HG02759 (cell line): Measurements from ENCODE around the gene SP2.
A peak's percentile ranks its signal among the peaks of the same experiment; 100 is the strongest.

Experiments used
- ATAC-seq: cut with Tn5 transposase; IDR thresholded peaks from one replicate; pipeline ENCODE4 v1.9.1; 2021; ENCODE audit warnings: mild to moderate bottlenecking, moderate library complexity; ENCODE audit not compliant: unreplicated experiment

Gene SP2

DNA sequence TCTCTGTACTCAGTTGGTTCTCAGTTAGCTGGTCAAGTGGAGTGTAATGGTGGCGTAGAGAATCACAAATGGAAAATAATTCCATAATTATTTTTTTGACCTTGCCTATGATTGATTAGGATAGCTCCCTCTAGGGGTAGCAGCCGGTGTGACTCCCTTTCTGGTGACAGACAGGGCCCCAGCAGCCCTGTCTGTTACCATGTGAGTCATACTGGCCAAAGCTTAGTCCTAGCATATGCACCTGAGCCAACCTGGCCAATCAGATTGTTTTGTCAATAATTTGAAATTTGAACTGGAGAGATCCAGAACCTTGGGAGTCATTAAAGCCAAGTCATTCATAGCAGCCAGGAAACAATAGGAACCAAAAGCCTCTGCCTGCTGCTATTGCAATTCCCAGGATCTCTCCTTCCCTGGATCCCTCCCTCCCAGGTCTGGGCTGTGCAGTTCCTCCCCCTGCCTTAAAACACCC is 50.9 kb downstream of the SP2 start:
- no peak for ATAC-seq

DNA sequence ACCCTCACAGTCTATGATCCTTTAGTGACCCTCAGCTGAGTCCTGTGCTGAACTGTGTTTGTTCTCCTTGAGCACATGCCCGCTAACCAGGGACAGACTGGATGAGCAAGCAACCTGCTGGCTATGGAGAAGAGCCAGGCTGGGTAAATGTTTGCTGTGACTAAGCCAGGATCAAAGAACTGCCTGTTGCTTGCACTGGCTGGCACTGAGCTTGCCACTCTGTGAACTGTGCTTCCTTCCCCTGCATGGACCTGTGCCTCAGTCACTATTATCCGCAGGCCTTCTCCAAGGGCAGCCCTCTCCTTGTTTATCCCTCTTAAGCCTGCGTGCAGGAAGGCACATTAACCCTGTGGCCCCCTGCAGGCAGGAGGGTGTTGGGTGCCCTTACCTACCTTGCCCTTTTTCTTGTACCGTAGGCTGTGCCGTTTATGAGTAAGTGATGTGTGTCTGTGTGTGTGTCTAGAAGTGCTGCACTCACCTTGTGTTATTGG is 52.7 kb downstream of the SP2 start:
- no peak for ATAC-seq

DNA sequence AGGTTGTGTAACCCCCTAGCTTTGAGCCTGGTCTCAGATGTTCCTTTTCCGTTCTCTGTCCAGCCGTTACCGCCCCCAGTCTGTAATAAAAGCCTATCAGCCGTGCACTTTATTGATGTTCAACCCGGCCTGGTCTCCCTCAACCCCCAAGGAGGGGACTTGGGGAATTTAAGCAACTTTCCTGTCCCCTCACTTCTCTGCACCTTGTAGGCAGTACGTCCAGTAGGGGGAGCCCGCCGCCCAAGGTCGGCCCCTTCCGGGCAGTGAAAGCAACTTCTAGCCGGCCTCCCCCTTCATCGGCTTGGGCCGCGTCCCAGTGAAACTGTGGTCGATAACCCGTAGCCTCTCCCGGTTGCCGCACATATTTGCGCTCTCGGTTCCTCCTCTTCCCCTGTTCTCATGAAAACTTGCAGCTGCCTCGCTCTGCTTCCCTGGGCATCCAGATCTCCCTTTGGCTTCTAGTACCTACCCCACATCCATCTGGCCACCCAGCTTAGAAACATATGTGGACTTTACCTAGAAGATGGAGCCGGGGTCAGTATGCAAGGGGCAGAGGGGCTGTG is 53.2 kb downstream of the SP2 start:
- ATAC-seq: peak; percentile 69

- ATAC-seq: peak; percentile 30
These were observed 53.9 kb downstream of the SP2 start for GRCh38 chr17:47949946-47950345.

DNA sequence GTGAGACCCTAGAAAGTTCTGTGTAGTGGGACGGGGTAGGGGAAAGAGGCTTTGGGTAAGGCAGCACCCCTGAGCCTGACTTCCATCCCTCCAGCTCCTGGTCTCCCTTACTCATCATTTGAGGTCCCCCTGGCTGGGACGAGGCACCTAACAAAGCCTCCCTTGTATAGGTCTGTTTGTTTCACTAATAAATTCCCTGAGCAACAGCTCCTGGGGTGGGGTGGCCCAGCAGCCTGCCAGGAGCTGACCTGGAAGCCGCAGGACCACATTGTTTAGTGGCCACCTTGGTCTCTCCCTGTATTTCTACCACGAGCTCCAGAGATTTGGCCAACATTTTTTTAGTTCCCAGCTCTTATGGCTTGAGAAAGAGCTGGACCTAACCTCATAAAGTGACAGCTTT is 54.4 kb downstream of the SP2 start:
- no peak for ATAC-seq

DNA sequence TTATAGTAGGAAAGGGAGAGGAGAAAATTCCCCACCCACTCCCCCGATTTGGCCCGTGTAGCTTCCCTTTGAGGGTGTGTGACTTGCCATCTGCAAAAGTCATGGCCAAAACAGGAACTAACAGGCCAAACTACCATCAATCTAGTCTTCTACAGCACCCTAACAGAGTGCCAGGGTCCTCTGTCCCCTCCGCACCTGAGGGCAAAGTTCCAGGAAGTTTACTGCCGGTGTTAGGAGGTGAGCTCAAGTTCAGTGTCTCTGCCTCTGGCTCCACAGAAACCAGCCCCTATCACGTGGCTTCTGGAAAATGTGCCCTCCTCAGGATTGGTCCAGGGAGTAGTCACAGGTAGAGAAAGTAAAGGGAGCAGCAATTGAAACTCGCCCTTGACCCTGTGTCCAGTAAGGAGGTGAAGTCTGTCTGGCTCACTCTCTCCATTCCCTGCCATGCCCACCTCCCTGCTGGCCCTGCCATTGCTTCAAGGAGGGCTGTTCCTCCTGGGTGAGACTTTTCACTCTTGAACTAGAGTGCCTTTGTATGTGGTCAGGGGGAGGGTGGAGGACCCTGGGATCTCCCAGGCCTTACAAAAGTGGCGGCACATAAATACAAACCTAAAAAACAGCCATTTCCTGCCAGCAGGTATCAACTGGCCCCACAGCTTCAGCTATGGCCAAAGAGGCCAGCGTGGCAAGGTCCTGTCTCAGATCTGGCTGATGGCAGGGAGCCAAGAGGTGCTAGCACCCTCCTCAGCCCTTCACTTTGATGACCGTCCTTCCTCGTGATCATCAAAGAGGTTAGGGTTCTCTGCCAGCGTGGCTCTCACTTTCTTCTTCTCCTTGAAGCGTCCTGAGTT is 56.4 kb downstream of the SP2 start:
- ATAC-seq: no peak

GRCh38 chr17:47953909-47954308 is 57.9 kb downstream of the SP2 start:
- ATAC-seq: no peak

DNA sequence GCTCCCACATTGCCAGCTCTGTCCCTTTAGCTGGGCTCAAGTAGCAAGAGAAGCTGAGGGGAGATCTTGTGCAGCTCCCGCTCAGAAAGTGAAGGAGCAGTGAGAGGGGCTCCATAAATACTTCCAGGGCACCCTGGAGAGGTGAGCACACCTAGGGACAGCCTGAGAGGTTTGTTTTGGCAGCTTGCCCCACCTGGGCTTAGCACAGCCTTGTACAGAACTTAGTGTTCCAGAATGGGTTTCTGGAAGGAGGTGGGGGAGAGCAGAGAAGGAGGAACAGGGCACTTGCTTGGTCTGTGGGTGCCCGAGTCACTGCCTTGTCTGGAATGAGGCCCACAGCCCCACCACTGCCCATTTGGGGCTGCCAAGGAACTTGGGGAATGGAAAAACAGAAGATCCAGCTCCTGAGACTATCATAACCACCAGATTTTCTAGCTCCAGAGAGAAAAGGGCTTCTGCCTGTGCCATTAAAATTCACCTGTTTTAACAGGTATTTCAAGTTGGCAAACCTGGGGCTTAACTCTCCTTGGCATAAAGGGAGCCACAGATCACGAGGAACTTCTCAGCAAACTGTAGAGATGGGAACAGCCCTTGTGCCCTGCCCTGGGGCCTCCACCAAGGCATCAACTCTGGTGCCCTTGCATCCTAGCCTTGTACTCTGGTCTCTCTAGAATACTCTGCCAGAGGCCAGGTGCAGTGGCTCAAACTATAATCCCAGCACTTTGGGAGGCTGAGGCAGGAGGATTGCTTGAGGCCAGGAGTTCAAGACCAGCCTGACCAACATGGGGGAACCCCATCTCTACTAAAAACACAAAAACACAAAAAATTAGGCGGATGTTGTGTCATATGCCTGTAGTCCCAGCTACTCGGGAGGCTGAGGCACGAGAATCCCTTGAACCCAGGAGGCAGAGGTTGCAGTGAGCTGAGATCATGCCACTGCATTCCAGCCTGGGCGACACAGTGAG is 59.7 kb downstream of the SP2 start:
- ATAC-seq: no peak

- ATAC-seq: no peak
These were observed 61.0 kb downstream of the SP2 start for GRCh38 chr17:47956791-47957590.

- no peak for ATAC-seq
These were observed 61.8 kb downstream of the SP2 start, which contains the start of gene PRR15L for GRCh38 chr17:47957591-47958490. PRR15L (minus strand) TSS chr17:47957883; CDS start chr17:47953234, 4,649 bp downstream.

- no peak for ATAC-seq
These were observed 64.0 kb downstream of the SP2 start for GRCh38 chr17:47959825-47960655.

DNA sequence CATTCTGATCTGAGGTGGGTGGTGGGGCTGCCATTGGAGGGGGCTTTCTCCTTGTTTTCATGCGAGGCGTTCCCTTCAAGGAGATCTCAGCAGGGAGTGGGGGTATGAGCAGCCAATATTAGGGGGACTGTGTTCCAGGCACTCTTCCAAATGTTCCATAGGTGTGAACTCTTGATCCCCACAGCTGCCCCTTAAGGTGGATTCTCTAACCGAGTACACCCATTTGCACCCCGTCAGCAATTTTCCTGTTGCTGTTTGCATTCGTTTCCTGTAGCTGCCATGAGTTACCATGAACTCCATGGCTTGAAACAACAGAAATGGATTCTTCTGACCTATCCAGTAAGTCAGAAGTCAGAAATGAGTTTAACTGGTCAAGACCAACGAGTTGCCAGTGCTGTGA is 65.4 kb downstream of the SP2 start:
- no peak for ATAC-seq

DNA sequence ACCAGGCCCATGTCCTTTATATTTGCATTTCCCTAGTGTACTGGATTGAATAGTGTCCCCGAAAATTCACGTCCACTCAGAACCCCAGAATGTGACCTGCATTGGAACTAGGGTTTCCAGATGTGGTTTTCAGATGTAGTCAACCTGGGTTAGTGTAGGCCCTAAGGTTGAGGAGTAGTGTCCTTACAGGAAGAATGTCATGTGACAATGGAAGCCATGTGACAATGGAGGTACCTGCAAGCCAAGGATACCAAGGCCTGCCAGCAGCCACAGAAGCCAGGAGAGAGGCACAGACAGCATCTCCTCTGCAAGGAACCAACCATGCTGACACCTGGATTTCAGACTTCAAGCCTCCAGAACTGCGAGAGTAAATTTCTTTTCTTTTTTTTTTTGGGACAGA is 66.9 kb downstream of the SP2 start:
- no peak for ATAC-seq

DNA sequence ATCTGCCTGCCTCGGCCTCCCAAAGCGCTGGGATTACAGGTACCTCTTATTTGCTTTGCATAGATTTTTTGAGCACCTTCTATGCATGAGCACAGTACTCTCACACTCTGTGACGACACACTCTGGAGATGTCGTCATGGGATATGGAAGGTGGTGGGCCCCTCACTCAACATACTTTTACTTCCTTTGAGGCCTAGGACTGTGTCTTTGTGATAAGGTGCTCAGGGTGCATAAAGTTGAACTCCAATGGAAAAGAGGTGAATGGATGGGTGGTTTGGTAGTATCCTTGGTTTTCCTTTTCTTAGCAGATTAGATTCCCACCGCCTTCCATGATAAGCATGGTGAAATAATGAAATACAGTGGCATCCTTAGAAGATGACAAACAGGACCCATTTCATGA is 68.8 kb downstream of the SP2 start:
- ATAC-seq: no peak

- ATAC-seq: no peak
These were observed 70.1 kb downstream of the SP2 start for GRCh38 chr17:47966079-47966519.

- no peak for ATAC-seq
These were observed 71.7 kb downstream of the SP2 start for GRCh38 chr17:47967607-47968252.

- ATAC-seq: no peak
These were observed 72.8 kb downstream of the SP2 start for GRCh38 chr17:47968836-47969235.
